Measurements from ENCODE around the gene SYT1.

SYT1 gene

GRCh38 chr12:79250186-79250585 is 385.6 kb downstream of the SYT1 start:
- Mint-ChIP-seq H3K4me1 (ENCODE audit: low read depth) (no peaks in the 10 kb centered on the region), H3K9me3 (peaks cover 6% of the 10 kb centered on the region), H3K27me3 (ENCODE audit: low read depth) (no peaks in the 10 kb centered on the region), H3K4me3 (no peak overlapping the region), H3K36me3 (ENCODE audit: low read depth) (no peaks in the 10 kb centered on the region), H3K27ac (no peak overlapping the region)

GRCh38 chr12:79250960-79251755 is 386.6 kb downstream of the SYT1 start:
- H3K4me3 Mint-ChIP-seq: no peak overlapping the region
- H3K27me3 Mint-ChIP-seq (ENCODE audit: low read depth): no peaks in the 10 kb centered on the region
- no peaks in the 10 kb centered on the region for H3K36me3 Mint-ChIP-seq (ENCODE audit: low read depth)

GRCh38 chr12:79252358-79253075 is 387.9 kb downstream of the SYT1 start:
- Mint-ChIP-seq H3K4me3 (no peak overlapping the region), H3K36me3 (ENCODE audit: low read depth) (no peaks in the 10 kb centered on the region), H3K27me3 (ENCODE audit: low read depth) (no peaks in the 10 kb centered on the region), H3K4me1 (ENCODE audit: low read depth) (no peaks in the 10 kb centered on the region), H3K9me3 (peaks cover 6% of the 10 kb centered on the region), H3K27ac (no peak overlapping the region)

More at GRCh38 chr12:79250960-79251755, 386.6 kb downstream of the SYT1 start:
- Mint-ChIP-seq H3K9me3 (peaks cover 6% of the 10 kb centered on the region), H3K4me1 (ENCODE audit: low read depth) (no peaks in the 10 kb centered on the region), H3K27ac (no peak overlapping the region)

GRCh38 chr12:79255288-79255687 is 390.7 kb downstream of the SYT1 start:
- H3K9me3 Mint-ChIP-seq: peaks cover 6% of the 10 kb centered on the region
- H3K36me3 Mint-ChIP-seq (ENCODE audit: low read depth): no peaks in the 10 kb centered on the region
- no peaks in the 10 kb centered on the region for H3K27me3 Mint-ChIP-seq (ENCODE audit: low read depth)
- no peaks in the 10 kb centered on the region for H3K4me1 Mint-ChIP-seq (ENCODE audit: low read depth)
- no peak overlapping the region for H3K27ac Mint-ChIP-seq
- no peak overlapping the region for H3K4me3 Mint-ChIP-seq

- Mint-ChIP-seq H3K27me3 (ENCODE audit: low read depth) (no peaks in the 10 kb centered on the region), H3K36me3 (ENCODE audit: low read depth) (no peaks in the 10 kb centered on the region), H3K9me3 (no peaks in the 10 kb centered on the region), H3K4me1 (ENCODE audit: low read depth) (no peaks in the 10 kb centered on the region), H3K27ac (no peak overlapping the region), H3K4me3 (no peak overlapping the region)
These were observed 396.3 kb downstream of the SYT1 start for GRCh38 chr12:79260923-79261322.

- H3K27me3 Mint-ChIP-seq (ENCODE audit: low read depth): no peaks in the 10 kb centered on the region
- H3K36me3 Mint-ChIP-seq (ENCODE audit: low read depth): no peaks in the 10 kb centered on the region
- H3K27ac Mint-ChIP-seq: no peak overlapping the region
- H3K9me3 Mint-ChIP-seq: no peaks in the 10 kb centered on the region
- H3K4me1 Mint-ChIP-seq (ENCODE audit: low read depth): no peaks in the 10 kb centered on the region
- no peak overlapping the region for H3K4me3 Mint-ChIP-seq
These were observed 398.4 kb downstream of the SYT1 start for GRCh38 chr12:79262938-79263337.

- Mint-ChIP-seq H3K4me3 (no peak overlapping the region), H3K27me3 (ENCODE audit: low read depth) (no peaks in the 10 kb centered on the region), H3K4me1 (ENCODE audit: low read depth) (no peaks in the 10 kb centered on the region), H3K9me3 (no peaks in the 10 kb centered on the region), H3K27ac (no peak overlapping the region), H3K36me3 (ENCODE audit: low read depth) (no peaks in the 10 kb centered on the region)
These were observed 402.0 kb downstream of the SYT1 start for GRCh38 chr12:79266343-79267144.

- Mint-ChIP-seq H3K9me3 (peaks cover 8% of the 10 kb centered on the region), H3K4me1 (ENCODE audit: low read depth) (no peaks in the 10 kb centered on the region), H3K36me3 (ENCODE audit: low read depth) (no peaks in the 10 kb centered on the region), H3K27me3 (ENCODE audit: low read depth) (no peaks in the 10 kb centered on the region), H3K27ac (no peak overlapping the region), H3K4me3 (no peak overlapping the region)
These were observed 403.0 kb downstream of the SYT1 start for GRCh38 chr12:79267580-79267979.

- no peaks in the 10 kb centered on the region for H3K27me3 Mint-ChIP-seq (ENCODE audit: low read depth)
- H3K27ac Mint-ChIP-seq: no peak overlapping the region
- no peaks in the 10 kb centered on the region for H3K4me1 Mint-ChIP-seq (ENCODE audit: low read depth)
- peaks cover 13% of the 10 kb centered on the region for H3K9me3 Mint-ChIP-seq
- H3K36me3 Mint-ChIP-seq (ENCODE audit: low read depth): no peaks in the 10 kb centered on the region
- no peak overlapping the region for H3K4me3 Mint-ChIP-seq
These were observed 410.0 kb downstream of the SYT1 start for GRCh38 chr12:79274501-79275064.

- Mint-ChIP-seq H3K36me3 (ENCODE audit: low read depth) (no peaks in the 10 kb centered on the region), H3K4me3 (no peak overlapping the region), H3K9me3 (peaks cover 13% of the 10 kb centered on the region), H3K4me1 (ENCODE audit: low read depth) (no peaks in the 10 kb centered on the region), H3K27ac (no peak overlapping the region), H3K27me3 (ENCODE audit: low read depth) (no peaks in the 10 kb centered on the region)
These were observed 411.1 kb downstream of the SYT1 start for GRCh38 chr12:79275631-79276030.

- Mint-ChIP-seq H3K27me3 (ENCODE audit: low read depth) (no peaks in the 10 kb centered on the region), H3K36me3 (ENCODE audit: low read depth) (no peaks in the 10 kb centered on the region), H3K27ac (no peak overlapping the region), H3K4me3 (no peak overlapping the region), H3K9me3 (peaks cover 4% of the 10 kb centered on the region), H3K4me1 (ENCODE audit: low read depth) (no peaks in the 10 kb centered on the region)
These were observed 418.8 kb downstream of the SYT1 start for GRCh38 chr12:79283364-79283763.

GRCh38 chr12:79288911-79289310 is 424.3 kb downstream of the SYT1 start:
- Mint-ChIP-seq H3K27me3 (ENCODE audit: low read depth) (no peaks in the 10 kb centered on the region), H3K9me3 (no peaks in the 10 kb centered on the region), H3K36me3 (ENCODE audit: low read depth) (no peaks in the 10 kb centered on the region), H3K27ac (no peak overlapping the region), H3K4me1 (ENCODE audit: low read depth) (no peaks in the 10 kb centered on the region), H3K4me3 (no peak overlapping the region)

- Mint-ChIP-seq H3K9me3 (no peaks in the 10 kb centered on the region), H3K27ac (no peak overlapping the region), H3K4me1 (ENCODE audit: low read depth) (no peaks in the 10 kb centered on the region), H3K36me3 (ENCODE audit: low read depth) (no peaks in the 10 kb centered on the region), H3K4me3 (no peak overlapping the region), H3K27me3 (ENCODE audit: low read depth) (no peaks in the 10 kb centered on the region)
These were observed 427.1 kb downstream of the SYT1 start for GRCh38 chr12:79291711-79292110.

GRCh38 chr12:79294590-79294989 is 430.0 kb downstream of the SYT1 start:
- Mint-ChIP-seq H3K4me3 (no peak overlapping the region), H3K27ac (no peak overlapping the region), H3K36me3 (ENCODE audit: low read depth) (no peaks in the 10 kb centered on the region), H3K4me1 (ENCODE audit: low read depth) (no peaks in the 10 kb centered on the region), H3K27me3 (ENCODE audit: low read depth) (no peaks in the 10 kb centered on the region), H3K9me3 (no peaks in the 10 kb centered on the region)
